ENCODE data around the gene IL21R.

DNA sequence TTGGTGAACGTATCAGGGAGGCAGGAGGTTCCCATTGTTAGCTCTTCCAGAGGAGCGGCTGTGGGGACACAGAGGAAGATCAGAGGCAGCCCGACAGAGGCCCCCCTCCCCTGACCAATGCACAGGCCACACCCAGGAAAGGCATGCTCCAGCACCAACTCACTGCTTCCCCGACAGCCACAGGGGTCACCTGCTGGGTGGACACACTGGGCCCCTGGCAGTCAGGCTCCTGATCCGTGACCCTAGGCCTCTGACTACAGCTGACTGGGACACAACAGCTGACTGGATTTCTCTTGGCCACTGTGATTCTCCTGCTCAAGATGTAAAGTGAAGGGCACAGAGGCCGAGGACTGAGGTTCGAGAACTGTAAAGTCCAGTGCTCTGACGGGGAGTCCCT is 63.5 kb downstream of the IL21R start:
- TF ChIP-seq ESRRA (IDR thresholded peaks at IDR 0.05; ENCODE audit: low read length) (no peak), TCF12 (IDR thresholded peaks at IDR 0.05; ENCODE audit: low read depth, low read length) (no peak), RFX5 (IDR thresholded peaks at IDR 0.05; ENCODE audit: low read depth, low read length) (no peak), POLR2AphosphoS5 (IDR thresholded peaks at IDR 0.05; ENCODE audit: low read length) (no peak), EZH2 (IDR thresholded peaks at IDR 0.05; ENCODE audit: borderline replicate concordance, control insufficient read depth, low read depth, low read length) (no peak), CTCF (IDR thresholded peaks at IDR 0.05 in 2 of 3, conservative IDR thresholded peaks at IDR 0.05 in 1 of 3; ENCODE audit: control insufficient read depth in 2 of 3, extremely low read depth in 1 of 3, insufficient read depth in 1 of 3, low read depth in 3 of 3, low read length in 3 of 3) (no peak), POLR2A (IDR thresholded peaks at IDR 0.05; ENCODE audit: low read depth, low read length) (no peak), MXI1 (IDR thresholded peaks at IDR 0.05; ENCODE audit: low read depth, low read length) (no peak)
